Stimulated activated naive CD4-positive, alpha-beta T cell treated with Interleukin-2 at 50 U/mL for 16 hours (primary cell): Measurements from ENCODE around the gene WNT5A.

Experiments
- DNase-seq: peaks from one replicate; lab custom pipeline; 2025; lab: John Stamatoyannopoulos, UW

Gene WNT5A

DNA sequence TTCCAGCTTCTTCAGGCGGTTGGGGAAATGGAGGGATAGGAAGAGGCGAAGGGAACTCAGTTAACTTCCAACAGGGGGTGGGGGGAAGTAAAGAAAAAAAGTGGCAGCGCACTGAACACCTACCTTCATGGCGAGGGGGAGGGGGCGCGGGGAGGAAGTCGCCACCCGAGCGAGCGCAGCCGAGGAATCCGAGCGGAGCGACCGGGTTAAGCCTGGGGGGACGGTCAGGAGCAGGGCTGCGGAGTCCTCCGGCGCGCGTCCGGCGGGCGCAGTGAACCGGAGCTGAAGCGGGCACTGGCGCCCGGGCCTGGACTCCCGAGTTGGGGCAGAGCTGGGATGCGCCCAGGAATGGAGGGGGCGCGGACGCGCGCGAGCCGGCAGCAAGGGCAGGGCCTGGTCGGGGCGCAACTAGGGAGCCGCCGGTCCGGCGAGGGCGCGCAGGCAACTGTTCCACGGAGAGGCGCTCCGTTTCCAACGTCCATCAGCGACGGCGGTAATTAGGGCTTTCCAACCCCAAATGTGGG is at the start of gene WNT5A:
Gene WNT5A, minus strand, starts transcription at position 450 of the 524 bp plus-strand sequence. Its CDS starts 321 bp downstream, at position 129.
- no peak for DNase-seq

GRCh38 chr3:55534876-55535275 is 47.8 kb upstream of the WNT5A start:
- DNase-seq: no peak

- DNase-seq: no peak
Observed at GRCh38 chr3:55532806-55533205, 45.7 kb upstream of the WNT5A start.

DNA sequence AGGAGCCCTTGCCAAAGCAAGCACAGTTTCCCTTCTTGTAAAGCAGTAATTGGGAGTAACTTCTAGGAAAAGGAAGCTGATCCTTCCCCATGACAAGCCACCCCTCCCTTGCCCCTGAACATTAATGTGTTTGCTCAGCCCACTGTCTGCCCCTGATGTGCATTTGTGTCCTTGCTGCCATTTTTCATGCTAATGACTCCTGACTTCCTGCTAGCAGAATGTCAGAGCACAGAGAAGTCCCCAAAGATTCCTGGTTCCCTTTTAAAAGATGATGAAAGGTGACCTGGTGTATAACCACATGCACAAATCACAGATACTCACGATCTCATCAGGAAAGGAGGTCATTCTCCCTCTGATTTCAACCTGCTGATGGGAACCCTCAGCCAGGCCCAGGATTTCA is 44.2 kb upstream of the WNT5A start:
- no peak for DNase-seq

GRCh38 chr3:55527361-55527760 is 40.3 kb upstream of the WNT5A start:
- no peak for DNase-seq

- no peak for DNase-seq
Observed at GRCh38 chr3:55526332-55527030, 39.4 kb upstream of the WNT5A start.

- no peak for DNase-seq
Observed at GRCh38 chr3:55525436-55525835, 38.3 kb upstream of the WNT5A start.

DNA sequence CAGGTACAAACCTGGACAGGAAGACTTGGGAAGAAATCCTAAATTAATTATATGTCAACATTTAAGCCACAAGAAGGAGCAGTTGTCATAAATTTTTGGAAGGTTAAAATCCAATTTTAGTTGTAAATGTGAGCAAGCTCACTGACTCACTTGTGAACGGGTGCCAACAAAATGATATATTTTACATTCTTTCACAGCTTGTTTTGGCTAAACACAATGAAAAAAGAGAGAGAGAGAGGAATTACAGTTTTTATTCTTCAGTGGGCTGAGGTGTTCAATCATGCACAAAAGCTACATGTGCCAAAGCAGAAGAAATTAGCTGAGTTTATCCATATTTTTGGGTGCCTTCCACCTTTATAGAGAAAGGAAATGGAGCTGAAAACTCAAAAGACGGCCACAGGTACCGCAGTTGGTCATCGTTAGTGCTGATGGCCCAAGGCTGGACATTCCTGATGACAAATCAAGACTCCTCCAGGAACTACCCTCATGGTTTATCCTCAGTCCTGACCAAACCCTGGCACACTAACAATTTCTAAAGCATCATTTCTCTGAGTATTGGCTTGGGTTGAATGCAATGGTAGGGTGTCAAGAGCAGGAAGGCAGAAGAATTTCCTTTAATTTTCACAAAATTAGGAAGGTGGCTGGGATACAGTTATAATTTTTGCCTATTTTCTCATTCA is 37.6 kb upstream of the WNT5A start:
- no peak for DNase-seq

- no peak for DNase-seq
Observed at GRCh38 chr3:55523471-55523870, 36.4 kb upstream of the WNT5A start.

- no peak for DNase-seq
Observed at GRCh38 chr3:55521738-55522421, 34.8 kb upstream of the WNT5A start.

DNA sequence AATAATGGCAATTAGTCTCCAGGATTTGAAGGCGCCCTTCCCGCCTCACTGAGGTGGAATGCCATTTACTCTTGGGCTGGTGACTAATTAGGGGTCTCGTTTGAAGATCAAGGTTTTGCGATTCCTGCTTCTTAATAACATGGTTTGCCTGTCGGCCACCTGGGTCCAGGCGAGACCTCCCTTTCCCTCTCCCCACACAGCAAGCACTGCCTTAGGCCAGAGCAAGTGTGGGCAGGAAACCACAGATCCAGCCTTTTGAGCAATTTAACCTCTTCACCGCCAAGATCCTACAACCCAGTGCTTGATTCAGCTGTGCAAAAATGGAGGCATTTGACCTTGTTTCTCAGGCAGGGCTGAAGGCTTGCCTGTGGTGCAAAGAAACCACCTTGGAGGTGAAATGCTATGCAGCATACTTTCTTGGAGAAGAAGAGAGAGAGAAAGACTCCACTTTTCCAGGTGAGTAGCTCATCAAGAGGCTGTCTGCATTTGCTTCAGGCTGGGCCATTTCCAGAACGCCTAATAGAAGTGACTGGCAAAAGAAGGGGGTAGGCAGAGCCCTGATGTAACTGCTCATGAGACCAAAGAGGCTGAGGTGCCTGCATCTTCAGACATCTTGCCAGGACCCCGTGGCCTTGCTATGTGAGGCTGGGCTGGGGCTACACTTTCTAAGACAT is 34.1 kb upstream of the WNT5A start:
- DNase-seq: no peak

DNA sequence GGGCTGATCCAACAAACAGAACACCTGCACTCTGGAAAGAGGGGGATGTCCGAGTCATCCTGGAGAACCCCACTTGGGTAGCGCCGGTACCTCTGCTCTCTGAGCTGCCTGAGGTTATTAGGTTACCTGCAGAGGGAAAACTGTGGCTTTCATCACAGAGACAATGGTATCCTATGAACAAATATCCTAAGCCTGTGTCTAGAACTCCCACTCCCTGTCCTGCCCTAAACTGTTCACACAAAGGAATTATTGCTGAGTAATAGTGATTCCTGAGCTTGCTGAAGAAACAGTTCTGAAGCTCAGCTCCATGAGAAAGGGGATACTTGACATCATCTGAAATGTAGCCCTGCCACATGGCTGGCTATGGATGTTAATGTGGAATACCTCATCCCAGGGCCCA is 31.9 kb upstream of the WNT5A start:
- no peak for DNase-seq

DNA sequence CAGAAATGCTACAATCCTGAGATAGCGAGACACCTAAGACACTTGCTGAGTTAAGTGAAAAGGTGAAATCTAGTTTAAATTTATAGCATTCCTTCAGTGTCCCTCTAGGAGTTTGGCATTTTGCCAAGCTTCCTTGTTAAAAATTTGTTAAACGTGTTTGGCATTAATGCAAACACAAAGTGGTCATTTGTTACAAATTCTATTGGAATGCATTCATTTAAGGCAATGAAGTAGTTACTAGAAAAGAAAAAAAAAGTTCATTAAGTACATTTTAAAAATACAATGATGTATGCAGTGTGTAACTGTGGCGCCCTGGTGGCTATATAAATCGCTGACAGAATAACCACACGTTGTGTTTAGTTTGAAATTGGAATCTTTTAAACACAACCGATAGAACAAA is 31.3 kb upstream of the WNT5A start:
- DNase-seq: no peak

- DNase-seq: no peak
Observed at GRCh38 chr3:55516392-55517030, 29.4 kb upstream of the WNT5A start.

DNA sequence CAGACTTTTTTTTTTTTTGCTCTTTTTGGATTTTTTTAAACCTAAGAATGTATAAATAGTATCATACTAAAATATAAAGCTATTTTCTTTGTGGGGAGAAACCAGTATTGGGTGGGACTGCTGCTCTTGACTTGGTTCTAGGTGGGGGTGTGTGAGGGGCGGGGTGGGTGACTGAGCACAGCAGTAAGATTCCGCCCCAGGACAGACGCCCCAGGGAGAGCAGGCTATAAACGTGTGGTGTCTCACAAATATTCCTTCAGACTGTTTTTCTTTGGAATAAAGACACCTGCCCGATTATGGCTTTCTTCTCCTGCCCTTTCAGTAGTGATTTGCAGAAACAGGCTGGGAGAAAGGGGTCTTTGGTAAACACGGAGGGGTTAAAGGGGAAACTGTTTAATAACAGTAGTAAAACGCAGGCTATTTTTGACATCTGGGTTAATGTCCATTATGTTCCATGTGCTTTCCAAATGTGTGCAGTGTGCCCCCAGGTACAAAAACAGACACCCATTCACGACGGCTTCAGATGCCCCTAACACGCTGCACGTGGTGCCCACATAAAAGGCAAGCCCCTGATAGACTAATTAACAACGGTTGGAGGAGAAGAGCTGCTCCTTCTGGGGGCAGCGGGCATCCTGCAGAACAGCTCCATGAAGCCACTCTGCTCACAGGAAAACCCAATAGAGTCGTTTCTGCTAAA is 28.6 kb upstream of the WNT5A start:
- no peak for DNase-seq

- DNase-seq: no peak
Observed at GRCh38 chr3:55514962-55515361, 27.9 kb upstream of the WNT5A start.

DNA sequence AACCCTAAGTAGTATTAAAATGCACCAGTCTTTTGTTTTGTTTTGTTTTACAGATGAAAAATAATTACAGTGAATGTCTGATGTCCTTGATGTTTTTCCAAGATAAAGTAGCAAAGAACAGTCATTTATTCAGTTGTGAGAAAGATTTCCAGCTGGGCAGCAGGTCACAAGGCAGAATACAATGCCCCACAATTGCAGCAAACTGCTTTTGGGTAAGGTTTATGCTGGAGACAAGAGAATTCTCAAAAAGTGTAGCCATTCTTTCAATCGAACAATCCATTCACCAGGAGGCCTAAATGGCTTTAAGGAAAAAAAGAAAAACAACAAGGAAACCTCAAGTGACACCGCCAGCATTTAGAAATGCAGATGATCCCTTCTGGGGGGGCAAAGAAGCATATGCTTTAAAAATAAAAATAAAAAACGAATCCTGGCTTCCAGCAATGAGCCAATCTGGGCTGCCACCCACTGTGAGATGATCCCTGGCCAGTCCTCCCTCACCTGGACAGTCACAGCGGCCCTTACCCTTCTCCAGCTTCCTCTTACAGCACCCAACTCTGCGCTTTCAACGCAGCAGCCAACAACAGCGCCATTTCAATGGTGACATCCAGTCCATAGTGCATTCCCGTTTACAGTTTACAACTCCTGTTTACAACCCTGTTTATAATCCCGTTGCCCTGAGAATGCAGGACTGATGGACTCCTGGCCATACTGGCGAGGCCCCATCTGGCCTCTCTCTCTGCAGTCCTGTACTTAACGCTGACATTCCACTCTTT is 25.7 kb upstream of the WNT5A start:
- DNase-seq: no peak

DNA sequence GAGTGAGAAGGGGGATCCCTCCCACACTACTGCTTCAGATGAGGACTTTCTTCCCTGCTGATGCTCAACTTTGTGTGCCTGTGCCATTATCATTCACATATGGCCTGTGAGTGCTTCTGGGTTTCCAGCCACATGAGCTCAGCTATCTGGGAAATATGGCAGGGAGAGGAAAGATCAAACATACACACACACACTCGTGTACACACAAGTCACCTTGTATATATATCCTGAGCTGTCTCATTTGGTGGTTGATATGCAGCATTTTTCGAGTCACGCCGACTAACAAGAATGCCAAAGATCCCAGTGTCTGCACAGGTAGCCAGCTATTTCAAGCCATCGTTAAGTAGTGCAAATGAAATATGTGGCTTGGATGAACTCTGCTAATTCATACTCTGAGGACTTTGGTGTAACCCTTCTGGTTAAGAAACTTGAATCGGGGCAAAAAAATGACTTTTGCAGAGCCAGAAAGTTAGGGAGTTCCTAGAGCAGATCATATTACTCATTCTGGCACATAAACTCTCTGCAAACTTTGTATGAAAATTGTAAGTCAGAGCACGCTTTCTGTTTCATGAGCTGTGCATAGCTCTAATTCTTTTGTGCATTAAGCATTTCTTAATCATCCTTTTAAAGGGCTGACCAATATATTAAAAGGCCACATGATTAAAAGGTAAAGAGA is 24.9 kb upstream of the WNT5A start:
- no peak for DNase-seq

DNA sequence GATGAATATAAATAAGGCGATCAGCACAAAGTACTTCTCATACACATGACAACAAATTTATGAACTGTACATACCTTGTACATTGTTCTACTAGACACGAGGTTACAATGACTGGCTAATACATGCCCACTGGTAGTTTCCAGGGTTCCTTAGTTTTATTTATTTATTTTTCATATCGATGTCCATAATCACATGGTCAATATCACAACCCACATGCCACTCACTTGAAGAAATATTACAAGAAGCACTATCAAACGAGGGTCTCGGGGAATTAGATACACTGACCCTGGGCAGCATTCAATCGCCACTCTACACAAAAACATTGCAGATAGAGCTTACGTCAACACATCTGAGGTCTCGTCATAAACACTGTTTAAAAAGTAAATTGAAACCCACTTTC is 21.2 kb upstream of the WNT5A start:
- no peak for DNase-seq

DNA sequence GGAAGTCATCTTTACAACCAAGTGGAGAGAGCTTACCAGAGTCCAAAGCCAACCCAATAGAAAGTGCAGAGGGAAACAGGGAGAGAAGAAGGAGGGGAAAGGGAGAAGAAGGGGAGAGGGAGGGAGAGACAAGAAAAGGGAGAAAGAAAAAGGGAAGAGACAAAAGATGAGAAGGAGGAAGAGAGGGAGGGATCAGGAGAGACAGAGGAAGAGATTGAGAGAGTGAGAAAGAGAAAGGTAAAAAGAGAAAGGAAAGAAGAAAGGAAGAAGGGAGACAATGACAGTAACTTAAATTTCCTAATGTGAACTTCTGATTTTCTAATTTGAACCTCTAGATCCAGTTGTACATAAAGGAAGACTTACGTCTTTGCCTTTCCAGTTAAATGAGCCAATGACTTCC is 20.7 kb upstream of the WNT5A start:
- DNase-seq: no peak
